ENCODE results near the gene RPL35. TPM values are rescaled to one million over a fixed set of nuclear protein-coding genes. Genes with fewer than 3 reads are reported as not detected.

The RPL35 gene
- polyA plus RNA-seq, 1 of the 3 experiments (the other 2 are of a cell fraction): 5,348 TPM

DNA sequence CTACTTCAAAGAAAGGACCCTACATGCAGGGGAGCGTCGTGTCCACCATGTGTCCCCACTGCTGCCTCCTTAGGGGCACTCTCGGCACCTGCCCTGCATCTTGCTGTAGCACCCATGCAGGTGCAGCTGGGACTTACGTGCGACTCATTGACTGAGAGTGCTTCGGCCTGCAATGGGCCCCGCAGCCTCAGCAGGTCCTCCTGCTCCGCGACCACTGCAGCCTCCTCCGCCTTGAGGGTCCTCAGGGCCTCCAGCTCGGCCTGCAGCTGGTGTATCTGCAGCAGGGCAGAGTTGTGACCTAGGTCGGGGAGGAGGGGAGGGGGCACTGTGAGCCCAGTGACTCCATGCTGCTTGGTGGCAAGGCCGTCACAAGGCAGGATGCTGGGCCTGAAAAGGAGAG is 27.2 kb upstream of the RPL35 start (continued):
- TF ChIP-seq, protein P1, sequence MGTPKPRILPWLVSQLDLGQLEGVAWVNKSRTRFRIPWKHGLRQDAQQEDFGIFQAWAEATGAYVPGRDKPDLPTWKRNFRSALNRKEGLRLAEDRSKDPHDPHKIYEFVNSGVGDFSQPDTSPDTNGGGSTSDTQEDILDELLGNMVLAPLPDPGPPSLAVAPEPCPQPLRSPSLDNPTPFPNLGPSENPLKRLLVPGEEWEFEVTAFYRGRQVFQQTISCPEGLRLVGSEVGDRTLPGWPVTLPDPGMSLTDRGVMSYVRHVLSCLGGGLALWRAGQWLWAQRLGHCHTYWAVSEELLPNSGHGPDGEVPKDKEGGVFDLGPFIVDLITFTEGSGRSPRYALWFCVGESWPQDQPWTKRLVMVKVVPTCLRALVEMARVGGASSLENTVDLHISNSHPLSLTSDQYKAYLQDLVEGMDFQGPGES (IDR thresholded peaks at IDR 0.05; ENCODE audit: low read depth, low read length): no peak
- TF ChIP-seq, protein P2, sequence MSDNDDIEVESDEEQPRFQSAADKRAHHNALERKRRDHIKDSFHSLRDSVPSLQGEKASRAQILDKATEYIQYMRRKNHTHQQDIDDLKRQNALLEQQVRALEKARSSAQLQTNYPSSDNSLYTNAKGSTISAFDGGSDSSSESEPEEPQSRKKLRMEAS (IDR thresholded peaks at IDR 0.05; ENCODE audit: low read depth): no peak
- TF ChIP-seq MEF2A (IDR thresholded peaks at IDR 0.05; ENCODE audit: borderline replicate concordance, low read depth) (no peak), RAD21 (IDR thresholded peaks at IDR 0.05; ENCODE audit: low read length) (no peak)

DNA sequence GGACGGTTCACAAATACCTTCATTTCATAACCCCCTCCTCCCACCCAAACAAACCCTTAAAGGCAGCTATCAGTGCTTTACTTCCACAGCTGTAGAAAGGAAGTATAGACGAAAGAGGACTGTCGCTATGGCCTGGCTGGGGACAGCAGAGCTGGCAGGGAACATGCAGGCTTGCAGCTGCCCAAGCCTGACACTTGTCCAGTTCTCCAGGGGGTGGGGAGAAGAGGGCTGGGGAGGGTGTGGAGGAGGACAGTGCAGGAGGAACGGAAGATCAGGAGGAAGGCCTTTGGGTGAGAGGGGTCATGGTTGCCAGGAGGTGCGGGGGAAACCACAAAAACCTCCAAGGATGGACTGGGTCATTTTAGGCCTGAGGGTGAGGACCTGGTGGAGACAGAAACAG is 26.1 kb upstream of the RPL35 start:
- Histone ChIP-seq H3K4me2 (no peak overlapping the region), H3K79me2 (ENCODE audit: insufficient read depth) (no peaks in the 10 kb centered on the region), H3K9me2 (no peaks in the 10 kb centered on the region), H3K27ac (ENCODE audit: low read depth in 2 of 2, low read length in 1 of 2) (no peak overlapping the region), H2AFZ (ENCODE audit: low read depth) (no peak overlapping the region), H3K4me3 (ENCODE audit: low read depth in 2 of 2, low read length in 1 of 2) (no peak overlapping the region), H3K9ac (no peak overlapping the region), H3K36me3 (replicated peaks in 1 of 2; ENCODE audit: control insufficient read depth in 1 of 2, insufficient read depth in 2 of 2, low read length in 1 of 2) (peaks cover 5 to 45% of the 10 kb centered on the region in 2 experiments), H3K27me3 (ENCODE audit: insufficient read depth) (no peaks in the 10 kb centered on the region), H4K20me1 (ENCODE audit: insufficient read depth) (no peaks in the 10 kb centered on the region), H3F3A (replicated peaks; ENCODE audit: insufficient read depth) (no peaks in the 10 kb centered on the region), H3K9me3 (no peaks in the 10 kb centered on the region), H3K4me1 (ENCODE audit: control insufficient read depth in 1 of 2, insufficient read depth in 2 of 2, low read depth in 1 of 2, low read length in 1 of 2) (no peaks in the 10 kb centered on the region)
- no peak for DNase-seq
- no peak for TF ChIP-seq ELF1 (IDR thresholded peaks at IDR 0.05)
- TF ChIP-seq RFX5 (IDR thresholded peaks at IDR 0.05; ENCODE audit: low read length): no peak
- no peak for TF ChIP-seq POLR2AphosphoS5 (IDR thresholded peaks at IDR 0.05; ENCODE audit: low read depth, low read length)
- TF ChIP-seq SIN3A (IDR thresholded peaks at IDR 0.05; ENCODE audit: borderline replicate concordance, low read depth, low read length): no peak
- ChIA-PET POLR2A (no interaction called here), CTCF (interaction anchor here (1.7 kb wide), 1 partner anchor 116 kb away, joined by 6 read pairs; no protein-coding TSS in a partner anchor)
- 94% methylated on average over 5 of the region's 5 CpGs for WGBS (ENCODE audit: low lambda C conversion rate)

DNA sequence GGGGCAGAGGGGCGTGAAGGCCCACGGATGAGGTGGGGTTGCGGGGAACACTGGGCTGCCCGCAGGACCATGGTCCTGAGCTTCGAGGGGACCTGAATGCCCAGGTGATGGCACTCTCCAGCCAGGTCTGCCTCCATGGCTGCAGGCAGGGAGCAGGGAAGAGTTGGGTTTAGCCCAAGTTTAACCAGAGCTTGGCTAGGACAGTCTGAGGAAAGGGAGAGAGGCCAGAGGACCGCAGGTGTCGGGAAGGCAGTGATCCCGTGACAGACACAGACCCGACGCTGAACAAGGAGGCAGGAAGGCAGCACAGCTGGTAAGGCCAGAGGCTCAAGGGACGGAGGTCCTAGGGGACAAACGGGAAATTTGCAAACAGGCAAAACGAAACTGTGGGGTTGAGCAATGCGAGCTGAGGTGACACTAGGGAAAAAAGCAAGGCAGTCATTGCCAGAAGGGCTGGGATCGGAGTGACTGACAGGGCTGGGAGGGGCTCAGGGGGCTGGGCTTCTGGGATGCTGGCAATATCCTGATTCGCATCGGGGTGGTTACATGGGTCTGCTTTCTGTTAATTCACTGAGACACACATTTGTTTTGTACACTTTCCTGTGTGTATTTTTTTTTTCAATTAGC is 25.2 kb upstream of the RPL35 start:
- Histone ChIP-seq H3K79me2 (ENCODE audit: insufficient read depth) (no peaks in the 10 kb centered on the region), H3F3A (replicated peaks; ENCODE audit: insufficient read depth) (no peaks in the 10 kb centered on the region), H3K27ac (ENCODE audit: low read depth in 2 of 2, low read length in 1 of 2) (no peak overlapping the region), H3K9me2 (no peaks in the 10 kb centered on the region), H3K36me3 (replicated peaks in 1 of 2; ENCODE audit: control insufficient read depth in 1 of 2, insufficient read depth in 2 of 2, low read length in 1 of 2) (peaks cover 0 to 52% of the 10 kb centered on the region in 2 experiments), H3K9me3 (no peaks in the 10 kb centered on the region), H4K20me1 (ENCODE audit: insufficient read depth) (no peaks in the 10 kb centered on the region), H3K27me3 (ENCODE audit: insufficient read depth) (no peaks in the 10 kb centered on the region), H3K4me1 (ENCODE audit: control insufficient read depth in 1 of 2, insufficient read depth in 2 of 2, low read depth in 1 of 2, low read length in 1 of 2) (no peaks in the 10 kb centered on the region), H2AFZ (ENCODE audit: low read depth) (no peak overlapping the region), H3K9ac (no peak overlapping the region), H3K4me2 (no peak overlapping the region), H3K4me3 (ENCODE audit: low read depth in 2 of 2, low read length in 1 of 2) (no peak overlapping the region)
- no peak for DNase-seq
- POLR2A ChIA-PET: no interaction called here
- CTCF ChIA-PET: interaction anchor here (1.7 kb wide), 1 partner anchor 115 kb away, joined by 6 read pairs; no protein-coding TSS in a partner anchor
- 88% methylated on average over 17 of the region's 17 CpGs for WGBS (ENCODE audit: low lambda C conversion rate)
- no peak for TF ChIP-seq YY1 (IDR thresholded peaks at IDR 0.05; ENCODE audit: low read depth)
- TF ChIP-seq, protein P3, sequence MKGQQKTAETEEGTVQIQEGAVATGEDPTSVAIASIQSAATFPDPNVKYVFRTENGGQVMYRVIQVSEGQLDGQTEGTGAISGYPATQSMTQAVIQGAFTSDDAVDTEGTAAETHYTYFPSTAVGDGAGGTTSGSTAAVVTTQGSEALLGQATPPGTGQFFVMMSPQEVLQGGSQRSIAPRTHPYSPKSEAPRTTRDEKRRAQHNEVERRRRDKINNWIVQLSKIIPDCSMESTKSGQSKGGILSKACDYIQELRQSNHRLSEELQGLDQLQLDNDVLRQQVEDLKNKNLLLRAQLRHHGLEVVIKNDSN (IDR thresholded peaks at IDR 0.05; ENCODE audit: borderline replicate concordance, low read depth): no peak
- TF ChIP-seq, protein P4, sequence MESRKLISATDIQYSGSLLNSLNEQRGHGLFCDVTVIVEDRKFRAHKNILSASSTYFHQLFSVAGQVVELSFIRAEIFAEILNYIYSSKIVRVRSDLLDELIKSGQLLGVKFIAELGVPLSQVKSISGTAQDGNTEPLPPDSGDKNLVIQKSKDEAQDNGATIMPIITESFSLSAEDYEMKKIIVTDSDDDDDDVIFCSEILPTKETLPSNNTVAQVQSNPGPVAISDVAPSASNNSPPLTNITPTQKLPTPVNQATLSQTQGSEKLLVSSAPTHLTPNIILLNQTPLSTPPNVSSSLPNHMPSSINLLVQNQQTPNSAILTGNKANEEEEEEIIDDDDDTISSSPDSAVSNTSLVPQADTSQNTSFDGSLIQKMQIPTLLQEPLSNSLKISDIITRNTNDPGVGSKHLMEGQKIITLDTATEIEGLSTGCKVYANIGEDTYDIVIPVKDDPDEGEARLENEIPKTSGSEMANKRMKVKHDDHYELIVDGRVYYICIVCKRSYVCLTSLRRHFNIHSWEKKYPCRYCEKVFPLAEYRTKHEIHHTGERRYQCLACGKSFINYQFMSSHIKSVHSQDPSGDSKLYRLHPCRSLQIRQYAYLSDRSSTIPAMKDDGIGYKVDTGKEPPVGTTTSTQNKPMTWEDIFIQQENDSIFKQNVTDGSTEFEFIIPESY (IDR thresholded peaks at IDR 0.05; ENCODE audit: borderline replicate concordance, low read depth): no peak
- TF ChIP-seq FOXJ3 (CRISPR knock-in tag; IDR thresholded peaks at IDR 0.05): no peak
- TF ChIP-seq RFX5 (IDR thresholded peaks at IDR 0.05; ENCODE audit: low read length): no peak
- no peak for TF ChIP-seq MXI1 (IDR thresholded peaks at IDR 0.05; ENCODE audit: low read depth, low read length)
- TF ChIP-seq FOXM1 (IDR thresholded peaks at IDR 0.05; ENCODE audit: low read depth): no peak
- TF ChIP-seq, protein P1 (IDR thresholded peaks at IDR 0.05; ENCODE audit: low read depth, low read length): no peak
- TF ChIP-seq RCOR1 (IDR thresholded peaks at IDR 0.05; ENCODE audit: low read length): no peak
- no peak for TF ChIP-seq TEAD4 (IDR thresholded peaks at IDR 0.05; ENCODE audit: borderline replicate concordance, insufficient read depth)
- no peak for TF ChIP-seq JUND (IDR thresholded peaks at IDR 0.05)

Measured in SK-N-SH (cell line).